ENCODE data around the gene ARHGAP1. TPM values are rescaled to one million over a fixed set of nuclear protein-coding genes. Genes with fewer than 3 reads are reported as not detected.

Gene ARHGAP1
- polyA plus RNA-seq, 3 donors, result 31.6 to 59.3 (median 44.1) TPM

GRCh38 chr11:46701078-46701654, 747 bp upstream of the ARHGAP1 start:
- Histone ChIP-seq H3K36me3 (replicated peaks in 1 of 2; ENCODE audit: control insufficient read depth in 1 of 2, insufficient read depth in 2 of 2, low read length in 2 of 2) (peaks cover 47 to 61% of the 10 kb centered on the region in 2 donors), H3K9ac (ENCODE audit: insufficient read depth, low read length, poor library complexity, severe bottlenecking) (peak overlapping the region; percentile 76), H3K4me3 (replicated peaks in 1 of 3; ENCODE audit: low read depth in 2 of 3, low read length in 3 of 3) (peak overlapping the region; percentile 59 to 82 (median 68)), H3K4me1 (ENCODE audit: control insufficient read depth in 1 of 2, insufficient read depth in 2 of 2, low read length in 2 of 2) (peaks cover 23 to 46% of the 10 kb centered on the region in 2 donors), H4K20me1 (ENCODE audit: insufficient read depth, low read length) (peaks cover 51% of the 10 kb centered on the region), H3K27me3 (ENCODE audit: control insufficient read depth in 2 of 2, insufficient read depth in 2 of 2, low read length in 2 of 2) (no peaks in the 10 kb centered on the region), H2AFZ (ENCODE audit: insufficient read depth, low read depth, low read length, poor library complexity, severe bottlenecking) (peak overlapping the region; percentile 85), H3K4me2 (replicated peaks; ENCODE audit: extremely low read depth, low read length, poor library complexity, severe bottlenecking) (peak overlapping the region; percentile 92), H3K27ac (ENCODE audit: low read depth in 1 of 2, low read length in 2 of 2) (peak overlapping the region; percentile 64 to 84), H3K79me2 (ENCODE audit: insufficient read depth, low read length) (peaks cover 85% of the 10 kb centered on the region), H3K9me3 (replicated peaks in 1 of 2; ENCODE audit: control insufficient read depth in 1 of 2, insufficient read depth in 1 of 2, low read length in 2 of 2) (no peaks in the 10 kb centered on the region)
- Mint-ChIP-seq H3K36me3 (peaks cover 42 to 58% of the 10 kb centered on the region in 2 donors), H3K4me1 (peaks cover 40% of the 10 kb centered on the region), H3K9me3 (peaks cover 0 to 2% (median 0%) of the 10 kb centered on the region in 7 donors), H3K27ac (peak overlapping the region; percentile 91 to 99 (median 98)), H3K4me3 (peak overlapping the region; percentile 96 to 98), H3K27me3 (ENCODE audit: low read depth in 3 of 3) (peaks cover 0 to 2% (median 0%) of the 10 kb centered on the region in 3 donors)
- intact Hi-C loops (cut with micrococcal nuclease), result loop anchor here (2.0 to 10.0 kb wide), 4 partner anchors 30 to 474 kb away; partner anchors contain the start of genes ARFGAP2 (in 1 of the 2), ATG13 (in 1 of the 2), CSTPP1 (in 1 of the 2) and HARBI1 (in 1 of the 2)
- 2% methylated on average over 28 of the region's 29 CpGs for WGBS (ENCODE audit: insufficient coverage)
- DNase-seq, result no peak
- TF ChIP-seq CTCF (IDR thresholded peaks at IDR 0.05), result no peak

- WGBS (ENCODE audit: insufficient coverage), result no CpG with 5 or more reads among the region's 1 CpG
- Histone ChIP-seq H2AFZ (ENCODE audit: insufficient read depth, low read depth, low read length, poor library complexity, severe bottlenecking) (no peak overlapping the region), H3K27ac (ENCODE audit: low read depth in 1 of 2, low read length in 2 of 2) (peak overlapping the region in 1 of 2 donors; percentile 62), H3K9me3 (replicated peaks in 1 of 2; ENCODE audit: control insufficient read depth in 1 of 2, insufficient read depth in 1 of 2, low read length in 2 of 2) (no peaks in the 10 kb centered on the region), H3K36me3 (replicated peaks in 1 of 2; ENCODE audit: control insufficient read depth in 1 of 2, insufficient read depth in 2 of 2, low read length in 2 of 2) (peaks cover 47 to 61% of the 10 kb centered on the region in 2 donors), H3K4me2 (replicated peaks; ENCODE audit: extremely low read depth, low read length, poor library complexity, severe bottlenecking) (peak overlapping the region; percentile 92), H3K4me1 (ENCODE audit: control insufficient read depth in 1 of 2, insufficient read depth in 2 of 2, low read length in 2 of 2) (peaks cover 23 to 46% of the 10 kb centered on the region in 2 donors), H3K27me3 (ENCODE audit: control insufficient read depth in 2 of 2, insufficient read depth in 2 of 2, low read length in 2 of 2) (no peaks in the 10 kb centered on the region), H3K9ac (ENCODE audit: insufficient read depth, low read length, poor library complexity, severe bottlenecking) (no peak overlapping the region), H3K79me2 (ENCODE audit: insufficient read depth, low read length) (peaks cover 96% of the 10 kb centered on the region), H4K20me1 (ENCODE audit: insufficient read depth, low read length) (peaks cover 56% of the 10 kb centered on the region), H3K4me3 (replicated peaks in 1 of 3; ENCODE audit: low read depth in 2 of 3, low read length in 3 of 3) (peak overlapping the region in 1 of 3 experiments; percentile 82)
- Mint-ChIP-seq H3K4me3 (no peak overlapping the region), H3K27me3 (ENCODE audit: low read depth in 3 of 3) (peaks cover 0 to 4% (median 0%) of the 10 kb centered on the region in 3 donors), H3K4me1 (peaks cover 40% of the 10 kb centered on the region), H3K36me3 (peaks cover 43 to 58% of the 10 kb centered on the region in 2 donors), H3K27ac (peak overlapping the region in 2 of 7 donors; percentile 37 to 57), H3K9me3 (peaks cover 0 to 2% (median 0%) of the 10 kb centered on the region in 7 donors)
- DNase-seq, result no peak
- no peak for TF ChIP-seq CTCF (IDR thresholded peaks at IDR 0.05)
- intact Hi-C loops (cut with micrococcal nuclease), result no loop called here
Measured at GRCh38 chr11:46698597-46698996, 1.8 kb downstream of the ARHGAP1 start.
